Activated naive CD8-positive, alpha-beta T cell treated with anti-CD3 and anti-CD28 coated beads, Interleukin-2, amount 50 U/mL, for 24 hours (primary cell): ENCODE data around the gene SAPCD2.

Source experiments
- ATAC-seq: fragments of 150-1000 bp; cut with Tn5 transposase; one replicate; pipeline ENCODE4 v1.10.0; 2021
- DNase-seq: peaks from one replicate; pipeline ENCODE4 v3.0.0; 2021
- H3K27ac Mint-ChIP-seq: one replicate; pipeline ENCODE4 v1.8.0; 2021; ENCODE audit warnings: mild to moderate bottlenecking, mixed read lengths
- H3K27me3 Mint-ChIP-seq: one replicate; pipeline ENCODE4 v1.8.0; 2021; ENCODE audit warnings: mixed read lengths
- H3K36me3 Mint-ChIP-seq: one replicate; pipeline ENCODE4 v1.8.0; 2021; ENCODE audit warnings: low read depth, mixed read lengths
- H3K4me1 Mint-ChIP-seq: one replicate; pipeline ENCODE4 v1.8.0; 2021; ENCODE audit warnings: mixed read lengths
- H3K4me3 Mint-ChIP-seq: one replicate; pipeline ENCODE4 v1.8.0; 2021; ENCODE audit warnings: mild to moderate bottlenecking, moderate library complexity, mixed read lengths
- H3K9me3 Mint-ChIP-seq: one replicate; pipeline ENCODE4 v1.8.0; 2021; ENCODE audit warnings: mixed read lengths

SAPCD2 gene

GRCh38 chr9:137012694-137013570, 57.4 kb downstream of the SAPCD2 start:
- no peaks in the 10 kb centered on the region for H3K9me3 Mint-ChIP-seq
- no peaks in the 10 kb centered on the region for H3K27me3 Mint-ChIP-seq
- DNase-seq (no peak), ATAC-seq (no peak)
- no peaks in the 10 kb centered on the region for H3K36me3 Mint-ChIP-seq
- H3K4me3 Mint-ChIP-seq = no peak overlapping the region
- H3K27ac Mint-ChIP-seq = no peak overlapping the region
- no peaks in the 10 kb centered on the region for H3K4me1 Mint-ChIP-seq
